Tibial nerve (tissue), 4 donors: ENCODE measurements around the gene LRRC1. TPM values are rescaled to one million over a fixed set of nuclear protein-coding genes. Genes with fewer than 3 reads are reported as not detected.

Experiments used
- DNase-seq, 2 donors: peaks; one replicate each; pipeline ENCODE4 v3.0.0-alpha.2; 2019; ENCODE audit warnings: low spot score in 2 of 2
- H3K27ac ChIP-seq, 4 donors: fragments of 200-600 bp; sonication (generic) in 3 of 4; one replicate each; pipeline ENCODE4 v1.5.1; 2017 to 2019; ENCODE audit warnings: mild to moderate bottlenecking in 1 of 4
- H3K27me3 ChIP-seq, 2 donors: fragments of 200-600 bp; sonication (generic) in 1 of 2; one replicate each; pipeline versions ENCODE4 v1.5.1 to v1.6.0; 2017 to 2019
- H3K36me3 ChIP-seq, 3 donors: fragments of 200-600 bp; sonication (generic); one replicate each; pipeline ENCODE4 v1.5.1; 2018 to 2019
- H3K4me1 ChIP-seq, 4 donors: fragments of 200-600 bp; sonication (generic) in 3 of 4; one replicate each; pipeline ENCODE4 v1.5.1; 2017 to 2019
- H3K4me3 ChIP-seq, 4 donors: fragments of 200-600 bp; sonication (generic) in 3 of 4; one replicate each; pipeline ENCODE4 v1.5.1; 2017 to 2019; ENCODE audit warnings: mild to moderate bottlenecking in 1 of 4, moderate library complexity in 1 of 4
- H3K9me3 ChIP-seq, 4 donors: fragments of 200-600 bp; sonication (generic) in 3 of 4; one replicate each; pipeline ENCODE4 v1.5.1; 2017 to 2019
- CTCF ChIP-seq, 5 experiments: fragments of 200-600 bp in 3 of 5; fragments of 450-650 bp in 2 of 5; sonication (generic) in 3 of 5; IDR thresholded peaks; one replicate each; pipeline ENCODE4 v1.5.1; 2016 to 2019; ENCODE audit warnings: antibody characterized with exemption in 5 of 5, mild to moderate bottlenecking in 3 of 5, moderate library complexity in 2 of 5
- EP300 ChIP-seq, 2 donors: sonication (generic); formaldehyde crosslinking; IDR thresholded peaks; one replicate each; pipeline ENCODE4 v1.6.1; 2017; ENCODE audit warnings: antibody characterized with exemption in 2 of 2, mild to moderate bottlenecking in 1 of 2
- POLR2A ChIP-seq, 2 donors: fragments of 450-650 bp; IDR thresholded peaks; one replicate each; pipeline ENCODE4 v1.6.1; 2017; ENCODE audit warnings: antibody characterized with exemption in 2 of 2, mild to moderate bottlenecking in 2 of 2, moderate library complexity in 2 of 2
- WGBS, 2 donors: methylation state at CpG; one replicate each; pipeline ENCODE4 v1.1.5; 2018; 5-methylcytosine and 5-hydroxymethylcytosine counted together
- total RNA-seq, 4 donors: library from RNA; depleted of rRNA; stranded (reverse); fragments of >200 nt; gene quantifications; one replicate each; pipeline ENCODE4 v1.1.0, GENCODE V29; 2016

Gene LRRC1
- total RNA-seq, 4 donors from 2014 or later = 22.8 to 50.0 (median 39.6) TPM

DNA sequence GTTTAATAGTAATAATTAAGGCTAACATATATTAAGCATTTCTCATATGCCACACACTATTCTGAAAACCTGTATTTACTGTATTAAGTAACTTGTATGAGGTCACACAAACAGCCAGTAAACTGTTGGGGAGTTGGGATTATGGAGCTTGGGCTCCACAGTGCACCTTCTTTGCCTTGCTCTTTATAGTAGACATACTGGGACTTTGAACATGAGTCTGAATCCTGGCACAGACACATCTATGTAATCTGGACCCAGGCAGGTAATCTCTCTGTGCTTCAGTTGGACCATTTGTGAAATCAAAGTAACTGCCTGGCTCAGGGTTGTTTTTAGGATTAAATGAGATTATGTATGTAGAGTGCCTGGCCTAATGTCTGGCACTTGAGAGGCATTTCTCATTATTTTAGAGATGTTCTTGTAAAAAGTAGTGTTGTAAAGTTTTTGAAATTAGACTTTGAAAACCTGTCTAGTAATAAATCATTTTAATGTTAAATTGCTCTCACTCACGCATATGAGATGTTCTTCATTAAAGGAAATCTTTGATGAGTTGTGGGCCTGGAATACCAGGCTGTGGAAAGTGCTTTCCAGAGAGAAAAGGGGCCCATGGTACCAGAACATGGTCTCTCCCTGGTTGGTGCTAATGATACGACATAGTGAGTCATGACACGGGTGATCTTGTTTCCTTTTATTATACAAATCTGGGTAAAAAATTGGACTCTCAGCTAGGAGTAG, 34.3 kb downstream of the LRRC1 start:
- H3K4me3 ChIP-seq = no peak overlapping the region
- H3K27me3 ChIP-seq = no peaks in the 10 kb centered on the region
- DNase-seq = no peak
- H3K9me3 ChIP-seq = no peaks in the 10 kb centered on the region
- H3K36me3 ChIP-seq = no peaks in the 10 kb centered on the region
- TF ChIP-seq POLR2A (IDR thresholded peaks at IDR 0.05) (no peak), CTCF (IDR thresholded peaks at IDR 0.05) (no peak), EP300 (IDR thresholded peaks at IDR 0.05) (no peak)
- H3K27ac ChIP-seq = peak overlapping the region in 1 of 4 donors; percentile 35
- 82 to 90% methylated on average over 3 of the region's 3 CpGs for WGBS, 2 donors
- peaks cover 0 to 60% (median 18%) of the 10 kb centered on the region in 4 donors for H3K4me1 ChIP-seq

- H3K9me3 ChIP-seq = no peaks in the 10 kb centered on the region
- H3K4me3 ChIP-seq = no peak overlapping the region
- H3K4me1 ChIP-seq = peaks cover 0 to 60% (median 18%) of the 10 kb centered on the region in 4 donors
- WGBS, 2 donors = 81 to 87% methylated on average over 5 of the region's 5 CpGs
- no peaks in the 10 kb centered on the region for H3K36me3 ChIP-seq
- no peak for TF ChIP-seq POLR2A (IDR thresholded peaks at IDR 0.05)
- TF ChIP-seq CTCF (IDR thresholded peaks at IDR 0.05) = no peak
- TF ChIP-seq EP300 (IDR thresholded peaks at IDR 0.05) = no peak
- H3K27ac ChIP-seq = peak overlapping the region in 2 of 4 donors; percentile 2 to 35
- no peaks in the 10 kb centered on the region for H3K27me3 ChIP-seq
- no peak for DNase-seq
Observed at GRCh38 chr6:53829698-53830221, 35.0 kb downstream of the LRRC1 start.

DNA sequence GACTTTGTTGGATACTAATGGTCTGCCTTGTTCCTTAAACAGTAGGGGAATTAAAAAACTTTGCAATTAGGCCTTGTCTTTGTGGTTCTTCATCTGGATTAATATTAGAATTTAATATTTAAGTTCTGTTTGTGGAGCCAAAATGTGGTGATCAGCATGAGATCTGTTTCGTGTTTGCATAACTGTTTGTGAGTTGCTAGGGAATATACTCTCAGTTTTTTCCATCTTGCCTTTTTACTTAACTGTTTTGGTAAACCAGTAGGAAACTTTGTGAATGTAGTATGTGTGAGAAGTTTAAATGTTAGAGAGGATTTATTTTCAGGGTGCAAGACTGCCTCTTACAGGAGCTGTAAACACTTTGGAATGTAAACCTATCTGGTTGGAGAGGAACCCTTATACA, 35.6 kb downstream of the LRRC1 start:
- H3K27me3 ChIP-seq = no peaks in the 10 kb centered on the region
- H3K9me3 ChIP-seq = no peaks in the 10 kb centered on the region
- no peak for TF ChIP-seq EP300 (IDR thresholded peaks at IDR 0.05)
- TF ChIP-seq POLR2A (IDR thresholded peaks at IDR 0.05) = no peak
- TF ChIP-seq CTCF (IDR thresholded peaks at IDR 0.05) = no peak
- WGBS, 2 donors = 61 to 71% methylated on average over 1 of the region's 1 CpG
- H3K4me1 ChIP-seq = peaks cover 0 to 54% (median 18%) of the 10 kb centered on the region in 4 donors
- H3K4me3 ChIP-seq = no peak overlapping the region
- DNase-seq = no peak
- H3K36me3 ChIP-seq = no peaks in the 10 kb centered on the region
- peak overlapping the region in 1 of 4 donors; percentile 2 for H3K27ac ChIP-seq

GRCh38 chr6:53831081-53831869, 36.5 kb downstream of the LRRC1 start:
- Histone ChIP-seq H3K4me1 (peaks cover 0 to 48% (median 18%) of the 10 kb centered on the region in 4 donors), H3K27ac (no peak overlapping the region)

More at GRCh38 chr6:53831081-53831869, 36.5 kb downstream of the LRRC1 start:
- 83 to 89% methylated on average over 5 of the region's 5 CpGs for WGBS, 2 donors
- Histone ChIP-seq H3K36me3 (no peaks in the 10 kb centered on the region), H3K9me3 (no peaks in the 10 kb centered on the region), H3K27me3 (no peaks in the 10 kb centered on the region), H3K4me3 (no peak overlapping the region)
- TF ChIP-seq POLR2A (IDR thresholded peaks at IDR 0.05) = no peak
- TF ChIP-seq CTCF (IDR thresholded peaks at IDR 0.05) = no peak
- TF ChIP-seq EP300 (IDR thresholded peaks at IDR 0.05) = no peak
- DNase-seq = no peak
